Endothelial cell (in vitro differentiated cells): ENCODE measurements around the gene RSPO3. TPM values are rescaled to one million over a fixed set of nuclear protein-coding genes. Genes with fewer than 3 reads are reported as not detected.

Experiments
- DNase-seq: peaks from one replicate; pipeline ENCODE4 v3.0.0; 2021; ENCODE audit warnings: low spot score
- H3K27ac Mint-ChIP-seq: one replicate; pipeline ENCODE4 v1.8.0; 2021; ENCODE audit warnings: mixed read lengths, inconsistent platforms; ENCODE audit not compliant: unreplicated experiment
- H3K27me3 Mint-ChIP-seq: one replicate; pipeline ENCODE4 v1.8.0; 2021; ENCODE audit warnings: mild to moderate bottlenecking, moderate library complexity, mixed read lengths, inconsistent platforms; ENCODE audit not compliant: unreplicated experiment
- H3K36me3 Mint-ChIP-seq: one replicate; pipeline ENCODE4 v1.8.0; 2021; ENCODE audit warnings: mild to moderate bottlenecking, low read depth, mixed read lengths, inconsistent platforms; ENCODE audit not compliant: unreplicated experiment
- H3K4me1 Mint-ChIP-seq: one replicate; pipeline ENCODE4 v1.8.0; 2021; ENCODE audit warnings: mild to moderate bottlenecking, mixed read lengths, inconsistent platforms; ENCODE audit not compliant: unreplicated experiment
- H3K4me3 Mint-ChIP-seq: one replicate; pipeline ENCODE4 v1.8.0; 2021; ENCODE audit warnings: mild to moderate bottlenecking, mixed read lengths, inconsistent platforms; ENCODE audit not compliant: unreplicated experiment
- H3K9me3 Mint-ChIP-seq: one replicate; pipeline ENCODE4 v1.8.0; 2021; ENCODE audit warnings: mixed read lengths, inconsistent platforms; ENCODE audit not compliant: unreplicated experiment
- CTCF ChIP-seq: fragments of 200-600 bp; sonication (generic); IDR thresholded peaks from one replicate; pipeline ENCODE4 v1.5.0; 2021; ENCODE audit warnings: antibody characterized with exemption; ENCODE audit not compliant: unreplicated experiment
- total RNA-seq: library from RNA; stranded (reverse); fragmentation: NEBNext Ultra II Directional; extraction: Animal tissue kit (Norgen Biotek cat#: 25700); gene quantifications from one replicate; pipeline ENCODE4 v1.2.1, GENCODE V29; 2021; ENCODE audit not compliant: unreplicated experiment

The RSPO3 gene
- total RNA-seq, 1 donor from 2014 or later = 0.59 TPM

- Mint-ChIP-seq H3K27me3 (peaks cover 2% of the 10 kb centered on the region), H3K27ac (no peak overlapping the region), H3K4me3 (no peak overlapping the region), H3K4me1 (peaks cover 26% of the 10 kb centered on the region), H3K36me3 (peaks cover under 1% of the 10 kb centered on the region), H3K9me3 (no peaks in the 10 kb centered on the region)
- no peak for TF ChIP-seq CTCF
- DNase-seq = no peak
Measured at GRCh38 chr6:127164036-127164435, 45.6 kb downstream of the RSPO3 start.

DNA sequence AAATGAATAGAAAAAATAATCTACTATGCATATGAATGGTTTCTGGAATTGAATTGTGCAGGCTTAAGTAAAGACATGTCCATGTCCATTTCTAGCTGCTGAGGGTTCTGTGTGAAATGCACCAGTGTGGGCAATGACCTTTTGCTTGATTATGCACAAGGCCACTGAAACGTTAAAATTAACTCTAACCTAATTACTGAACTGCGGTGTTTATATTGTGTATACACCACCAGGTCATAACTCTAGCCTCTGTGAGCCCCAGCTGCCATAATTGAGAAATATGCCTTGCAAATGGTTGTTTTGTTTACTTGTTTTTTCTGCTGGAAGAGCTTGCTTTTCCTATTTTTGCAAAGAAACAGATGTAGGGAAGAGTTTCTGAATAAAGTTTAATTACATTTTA, 46.1 kb downstream of the RSPO3 start:
- Mint-ChIP-seq H3K36me3 (peaks cover 3% of the 10 kb centered on the region), H3K4me3 (no peak overlapping the region), H3K27me3 (peaks cover 2% of the 10 kb centered on the region), H3K9me3 (no peaks in the 10 kb centered on the region), H3K4me1 (peaks cover 26% of the 10 kb centered on the region), H3K27ac (no peak overlapping the region)
- TF ChIP-seq CTCF = no peak
- DNase-seq = no peak

- H3K4me1 Mint-ChIP-seq = peaks cover 3% of the 10 kb centered on the region
- no peak overlapping the region for H3K27ac Mint-ChIP-seq
- no peak for DNase-seq
- H3K4me3 Mint-ChIP-seq = no peak overlapping the region
- no peaks in the 10 kb centered on the region for H3K27me3 Mint-ChIP-seq
- no peaks in the 10 kb centered on the region for H3K9me3 Mint-ChIP-seq
- H3K36me3 Mint-ChIP-seq = peaks cover 3% of the 10 kb centered on the region
- TF ChIP-seq CTCF = no peak
Measured at GRCh38 chr6:127173156-127173940, 54.9 kb downstream of the RSPO3 start.

DNA sequence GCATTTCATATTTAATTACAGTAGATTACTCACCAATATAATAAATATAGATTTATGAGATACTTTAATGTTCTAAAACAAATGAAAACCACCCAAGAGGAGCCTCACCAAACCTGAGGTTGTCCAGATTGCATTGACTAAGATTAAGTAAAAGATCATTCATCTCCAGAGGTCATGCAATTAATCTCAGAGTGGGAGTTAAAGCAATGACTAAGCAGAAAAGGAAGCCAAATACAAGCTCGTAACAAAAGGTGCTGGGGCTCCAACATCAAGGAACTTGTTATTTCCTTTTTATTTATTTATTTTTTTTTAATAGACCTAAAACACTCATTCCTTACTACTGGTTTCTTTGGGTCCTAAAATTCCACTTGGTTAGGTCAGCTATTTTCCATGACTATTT, 57.7 kb downstream of the RSPO3 start:
- H3K4me3 Mint-ChIP-seq = no peak overlapping the region
- H3K27ac Mint-ChIP-seq = no peak overlapping the region
- TF ChIP-seq CTCF = no peak
- H3K27me3 Mint-ChIP-seq = no peaks in the 10 kb centered on the region
- no peak for DNase-seq
- H3K36me3 Mint-ChIP-seq = no peaks in the 10 kb centered on the region
- H3K4me1 Mint-ChIP-seq = peaks cover 3% of the 10 kb centered on the region
- H3K9me3 Mint-ChIP-seq = no peaks in the 10 kb centered on the region
